ENCODE measurements around the gene CYP24A1. TPM values are rescaled to one million over a fixed set of nuclear protein-coding genes. Genes with fewer than 3 reads are reported as not detected.
A peak's percentile ranks its signal among the peaks of the same experiment; 100 is the strongest.

CYP24A1 gene
- total and polyA plus RNA-seq, 2 of the 13 experiments (the other 11 are each of a cell fraction or from before 2014, with no cell fraction given): 9.4 to 32.7 TPM

DNA sequence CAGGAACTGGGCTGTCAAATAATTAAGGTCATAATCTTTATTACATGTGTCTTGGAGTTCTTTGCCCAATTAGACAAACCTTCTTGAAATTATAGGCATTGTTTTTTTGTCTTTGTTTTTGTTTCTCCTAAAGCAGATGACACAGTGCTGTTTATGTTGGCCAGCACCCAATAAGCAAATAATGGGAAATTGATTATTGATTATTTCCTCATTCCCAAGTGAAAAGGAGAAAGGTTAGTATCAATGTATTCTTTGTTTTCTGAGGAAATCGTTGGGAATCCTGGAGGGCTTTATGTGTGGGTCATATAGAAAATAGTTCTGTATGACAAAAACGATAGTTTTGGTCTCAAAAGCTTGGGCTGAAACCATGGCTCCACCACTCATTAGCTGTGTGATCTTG is 4.5 kb upstream of the CYP24A1 start:
- no peak for DNase-seq (ENCODE audit: low spot score)
- no peaks in the 10 kb centered on the region for H3K27me3 ChIP-seq (ENCODE audit: control insufficient read depth in 1 of 2, insufficient read depth in 2 of 2, low read length in 2 of 2)
- TF ChIP-seq, protein P1, sequence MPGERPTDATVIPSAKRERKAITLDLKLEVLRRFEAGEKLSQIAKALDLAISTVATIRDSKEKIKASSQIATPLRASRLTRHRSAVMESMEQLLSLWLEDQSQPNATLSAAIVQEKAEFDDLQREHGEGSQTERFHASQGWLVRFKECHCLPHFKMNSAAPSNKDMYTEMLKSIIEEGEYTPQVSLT (CRISPR knock-in tag; IDR thresholded peaks at IDR 0.05; ENCODE audit: borderline replicate concordance, low read depth): no peak
- TF ChIP-seq RFXANK (CRISPR knock-in tag; IDR thresholded peaks at IDR 0.05) (no peak), FOXA3 (CRISPR knock-in tag; IDR thresholded peaks at IDR 0.05) (peak; percentile 11; the same call in 1 of the 2 replicates), ZBTB1 (CRISPR knock-in tag; IDR thresholded peaks at IDR 0.05; ENCODE audit: borderline replicate concordance) (no peak), GZF1 (CRISPR knock-in tag; IDR thresholded peaks at IDR 0.05) (no peak), JUND (CRISPR knock-in tag; IDR thresholded peaks at IDR 0.05) (no peak), GATAD2A (CRISPR knock-in tag; IDR thresholded peaks at IDR 0.05) (peak; percentile 48; the same call in 1 of the 2 replicates), GPN1 (CRISPR knock-in tag; IDR thresholded peaks at IDR 0.05; ENCODE audit: borderline replicate concordance) (no peak), KAT2B (IDR thresholded peaks at IDR 0.05; ENCODE audit: borderline replicate concordance, low read depth, low read length) (peak; percentile 68; the same call in 1 of the 2 replicates), ONECUT2 (CRISPR knock-in tag; IDR thresholded peaks at IDR 0.05) (peak; percentile 30; the same call in 1 of the 2 replicates), MEF2D (CRISPR knock-in tag; IDR thresholded peaks at IDR 0.05) (no peak), FOXJ3 (CRISPR knock-in tag; IDR thresholded peaks at IDR 0.05; ENCODE audit: borderline replicate concordance) (no peak)
- TF ChIP-seq, protein P2, sequence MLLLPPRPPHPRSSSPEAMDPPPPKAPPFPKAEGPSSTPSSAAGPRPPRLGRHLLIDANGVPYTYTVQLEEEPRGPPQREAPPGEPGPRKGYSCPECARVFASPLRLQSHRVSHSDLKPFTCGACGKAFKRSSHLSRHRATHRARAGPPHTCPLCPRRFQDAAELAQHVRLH (CRISPR knock-in tag; IDR thresholded peaks at IDR 0.05; ENCODE audit: borderline replicate concordance, low read depth): no peak
- TF ChIP-seq, protein P3, sequence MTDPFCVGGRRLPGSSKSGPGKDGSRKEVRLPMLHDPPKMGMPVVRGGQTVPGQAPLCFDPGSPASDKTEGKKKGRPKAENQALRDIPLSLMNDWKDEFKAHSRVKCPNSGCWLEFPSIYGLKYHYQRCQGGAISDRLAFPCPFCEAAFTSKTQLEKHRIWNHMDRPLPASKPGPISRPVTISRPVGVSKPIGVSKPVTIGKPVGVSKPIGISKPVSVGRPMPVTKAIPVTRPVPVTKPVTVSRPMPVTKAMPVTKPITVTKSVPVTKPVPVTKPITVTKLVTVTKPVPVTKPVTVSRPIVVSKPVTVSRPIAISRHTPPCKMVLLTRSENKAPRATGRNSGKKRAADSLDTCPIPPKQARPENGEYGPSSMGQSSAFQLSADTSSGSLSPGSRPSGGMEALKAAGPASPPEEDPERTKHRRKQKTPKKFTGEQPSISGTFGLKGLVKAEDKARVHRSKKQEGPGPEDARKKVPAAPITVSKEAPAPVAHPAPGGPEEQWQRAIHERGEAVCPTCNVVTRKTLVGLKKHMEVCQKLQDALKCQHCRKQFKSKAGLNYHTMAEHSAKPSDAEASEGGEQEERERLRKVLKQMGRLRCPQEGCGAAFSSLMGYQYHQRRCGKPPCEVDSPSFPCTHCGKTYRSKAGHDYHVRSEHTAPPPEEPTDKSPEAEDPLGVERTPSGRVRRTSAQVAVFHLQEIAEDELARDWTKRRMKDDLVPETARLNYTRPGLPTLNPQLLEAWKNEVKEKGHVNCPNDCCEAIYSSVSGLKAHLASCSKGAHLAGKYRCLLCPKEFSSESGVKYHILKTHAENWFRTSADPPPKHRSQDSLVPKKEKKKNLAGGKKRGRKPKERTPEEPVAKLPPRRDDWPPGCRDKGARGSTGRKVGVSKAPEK (CRISPR knock-in tag; IDR thresholded peaks at IDR 0.05; ENCODE audit: borderline replicate concordance): no peak
- TF ChIP-seq, protein P4, sequence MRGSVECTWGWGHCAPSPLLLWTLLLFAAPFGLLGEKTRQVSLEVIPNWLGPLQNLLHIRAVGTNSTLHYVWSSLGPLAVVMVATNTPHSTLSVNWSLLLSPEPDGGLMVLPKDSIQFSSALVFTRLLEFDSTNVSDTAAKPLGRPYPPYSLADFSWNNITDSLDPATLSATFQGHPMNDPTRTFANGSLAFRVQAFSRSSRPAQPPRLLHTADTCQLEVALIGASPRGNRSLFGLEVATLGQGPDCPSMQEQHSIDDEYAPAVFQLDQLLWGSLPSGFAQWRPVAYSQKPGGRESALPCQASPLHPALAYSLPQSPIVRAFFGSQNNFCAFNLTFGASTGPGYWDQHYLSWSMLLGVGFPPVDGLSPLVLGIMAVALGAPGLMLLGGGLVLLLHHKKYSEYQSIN (CRISPR knock-in tag; IDR thresholded peaks at IDR 0.05; ENCODE audit: borderline replicate concordance): no peak
- no peak overlapping the region for H3K9ac ChIP-seq (ENCODE audit: insufficient read depth, low read depth, low read length)
- POLR2A ChIA-PET: interaction anchor here (1.9 to 3.1 kb wide), 2 partner anchors 17 to 45 kb away, joined by 7 to 9 read pairs; no protein-coding TSS in a partner anchor
- in situ Hi-C loops (cut with HindIII; ENCODE audit: extremely low pct_ligation_motif_present, low pct_unique_long_range_greater_than_20kb) (no loop called here), intact Hi-C loops (cut with micrococcal nuclease; ENCODE audit: unreplicated experiment) (no loop called here)
- no peaks in the 10 kb centered on the region for H3K9me3 ChIP-seq (ENCODE audit: low read length)
- H3K79me2 ChIP-seq (ENCODE audit: insufficient read depth, low read length): no peaks in the 10 kb centered on the region
- 69% methylated on average over 2 of the region's 2 CpGs for WGBS (ENCODE audit: low lambda C conversion rate)
- no peak for FAIRE-seq
- H3K4me3 ChIP-seq (replicated peaks in 1 of 3; ENCODE audit: insufficient read depth in 1 of 3, low read depth in 2 of 3, low read length in 3 of 3): no peak overlapping the region
- H3K36me3 ChIP-seq (replicated peaks in 1 of 2; ENCODE audit: control insufficient read depth in 1 of 2, insufficient read depth in 2 of 2, low read length in 2 of 2): no peaks in the 10 kb centered on the region
- no peak overlapping the region for H3K4me2 ChIP-seq (ENCODE audit: low read depth, low read length)
- H3K27ac ChIP-seq (ENCODE audit: extremely low read length, insufficient read depth, low read length): no peak overlapping the region
- no peak overlapping the region for H2AFZ ChIP-seq (ENCODE audit: low read length)
- no peak for ATAC-seq
- CTCF ChIA-PET (ENCODE audit: low intra/inter-chr PET ratio, low total read pairs): interaction anchor here (1.1 kb wide), 1 partner anchor 17 kb away, joined by 3 read pairs; no protein-coding TSS in a partner anchor
- H4K20me1 ChIP-seq (ENCODE audit: insufficient read depth, low read length): no peaks in the 10 kb centered on the region
- H3K4me1 ChIP-seq (ENCODE audit: insufficient read depth, low read length): peaks cover 43% of the 10 kb centered on the region
- BruUV-seq (replicated peaks): no TSS peak
